SHP77 treated with DMSO at 0.1 percent for 48 hours (cell line): ENCODE data around the gene CMTM2.
A peak's percentile ranks its signal among the peaks of the same experiment; 100 is the strongest.

Experiments used
- DNase-seq: peaks from one replicate; lab custom pipeline; 2025; lab: John Stamatoyannopoulos, UW

The CMTM2 gene

GRCh38 chr16:66578651-66579531 is at the start of gene CMTM2:
TSS of gene CMTM2 (plus strand) at chr16:66579463. CDS start at chr16:66579608, 145 bp downstream.
- DNase-seq, result no peak

GRCh38 chr16:66529475-66529874 is 49.8 kb upstream of the CMTM2 start:
- no peak for DNase-seq

- no peak for DNase-seq
Observed at GRCh38 chr16:66534376-66534799, 44.9 kb upstream of the CMTM2 start.

GRCh38 chr16:66536525-66536924 is 42.7 kb upstream of the CMTM2 start:
- DNase-seq, result no peak

GRCh38 chr16:66537236-66537635 is 42.0 kb upstream of the CMTM2 start:
- DNase-seq, result no peak

- DNase-seq, result no peak
Observed at GRCh38 chr16:66538910-66539309, 40.4 kb upstream of the CMTM2 start.

GRCh38 chr16:66539623-66540469 is 39.4 kb upstream of the CMTM2 start:
- DNase-seq, result no peak

- no peak for DNase-seq
Observed at GRCh38 chr16:66541388-66542355, 37.6 kb upstream of the CMTM2 start.

- no peak for DNase-seq
Observed at GRCh38 chr16:66542396-66542795, 36.9 kb upstream of the CMTM2 start.

GRCh38 chr16:66543541-66543940 is 35.7 kb upstream of the CMTM2 start:
- no peak for DNase-seq

GRCh38 chr16:66544016-66544757 is 35.1 kb upstream of the CMTM2 start:
- no peak for DNase-seq

- no peak for DNase-seq
Observed at GRCh38 chr16:66547101-66547989, 31.9 kb upstream of the CMTM2 start.

GRCh38 chr16:66548068-66548467 is 31.2 kb upstream of the CMTM2 start:
- DNase-seq, result no peak

- DNase-seq, result no peak
Observed at GRCh38 chr16:66548868-66549267, 30.4 kb upstream of the CMTM2 start.

GRCh38 chr16:66549284-66550131 is 29.8 kb upstream of the CMTM2 start, which contains the start of gene TK2:
TSS of gene TK2 (minus strand) at chr16:66550122. CDS start at chr16:66550061, 61 bp downstream.
- DNase-seq, result no peak

- peak; percentile 32 for DNase-seq
Observed at GRCh38 chr16:66551348-66551759, 27.9 kb upstream of the CMTM2 start.

GRCh38 chr16:66551788-66552285 is 27.4 kb upstream of the CMTM2 start:
- DNase-seq, result no peak

- peak; percentile 74 for DNase-seq
Observed at GRCh38 chr16:66552286-66553177, 26.7 kb upstream of the CMTM2 start, which contains the start of gene CKLF. TSS of gene CKLF (plus strand) at chr16:66552576. CDS start at chr16:66552716, 140 bp downstream.
